Measurements from ENCODE around the gene C16orf82.

Gene C16orf82

DNA sequence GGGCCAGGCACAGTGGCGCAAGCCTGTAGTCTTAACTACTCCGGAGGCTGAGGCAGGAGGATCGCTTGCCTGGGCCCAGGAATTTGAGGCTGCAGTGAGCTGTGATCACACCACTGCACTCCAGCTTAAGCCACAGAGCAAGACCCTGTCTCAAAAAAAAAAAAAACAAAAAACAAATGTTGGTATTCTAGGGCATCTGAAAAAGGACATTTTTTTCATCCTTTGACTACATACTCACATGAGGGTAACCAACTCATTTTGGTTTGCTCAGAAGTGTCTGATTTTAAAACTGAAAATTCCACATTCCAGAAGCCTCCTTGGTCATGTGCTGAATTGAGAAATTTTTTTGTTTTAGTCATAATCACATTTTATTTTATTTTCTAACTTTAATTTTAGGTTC is 12.7 kb upstream of the C16orf82 start:
- TF ChIP-seq, protein P1, sequence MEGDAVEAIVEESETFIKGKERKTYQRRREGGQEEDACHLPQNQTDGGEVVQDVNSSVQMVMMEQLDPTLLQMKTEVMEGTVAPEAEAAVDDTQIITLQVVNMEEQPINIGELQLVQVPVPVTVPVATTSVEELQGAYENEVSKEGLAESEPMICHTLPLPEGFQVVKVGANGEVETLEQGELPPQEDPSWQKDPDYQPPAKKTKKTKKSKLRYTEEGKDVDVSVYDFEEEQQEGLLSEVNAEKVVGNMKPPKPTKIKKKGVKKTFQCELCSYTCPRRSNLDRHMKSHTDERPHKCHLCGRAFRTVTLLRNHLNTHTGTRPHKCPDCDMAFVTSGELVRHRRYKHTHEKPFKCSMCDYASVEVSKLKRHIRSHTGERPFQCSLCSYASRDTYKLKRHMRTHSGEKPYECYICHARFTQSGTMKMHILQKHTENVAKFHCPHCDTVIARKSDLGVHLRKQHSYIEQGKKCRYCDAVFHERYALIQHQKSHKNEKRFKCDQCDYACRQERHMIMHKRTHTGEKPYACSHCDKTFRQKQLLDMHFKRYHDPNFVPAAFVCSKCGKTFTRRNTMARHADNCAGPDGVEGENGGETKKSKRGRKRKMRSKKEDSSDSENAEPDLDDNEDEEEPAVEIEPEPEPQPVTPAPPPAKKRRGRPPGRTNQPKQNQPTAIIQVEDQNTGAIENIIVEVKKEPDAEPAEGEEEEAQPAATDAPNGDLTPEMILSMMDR (IDR thresholded peaks at IDR 0.05; ENCODE audit: low read length, missing control alignments), result no peak
- no peak overlapping the region for H3K4me3 ChIP-seq (replicated peaks; ENCODE audit: low read depth, low read length)
- DNase-seq (ENCODE audit: low read depth), result no peak

DNA sequence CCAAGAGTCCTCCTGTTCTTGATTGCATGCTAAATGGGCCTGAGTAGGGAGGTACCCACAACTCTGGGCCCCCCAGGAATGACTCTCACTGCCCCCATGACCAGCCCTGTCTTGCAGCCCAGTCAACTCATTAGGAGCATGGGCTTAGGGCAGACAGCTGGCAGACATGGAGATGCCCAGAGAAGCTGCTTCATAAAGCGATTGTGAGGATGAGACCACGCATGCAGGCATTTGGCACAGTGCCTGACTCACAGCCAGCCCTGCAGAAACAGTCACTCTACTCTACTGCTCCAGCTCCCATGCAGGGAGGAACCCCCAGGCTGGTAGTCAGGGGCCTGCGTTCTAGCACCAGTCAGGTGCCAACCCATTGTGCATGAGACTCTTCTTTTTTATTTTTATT is 8.4 kb upstream of the C16orf82 start:
- H3K4me3 ChIP-seq (replicated peaks; ENCODE audit: low read depth, low read length), result no peak overlapping the region
- TF ChIP-seq, protein P1 (IDR thresholded peaks at IDR 0.05; ENCODE audit: low read length, missing control alignments), result no peak
- DNase-seq (ENCODE audit: low read depth), result no peak

DNA sequence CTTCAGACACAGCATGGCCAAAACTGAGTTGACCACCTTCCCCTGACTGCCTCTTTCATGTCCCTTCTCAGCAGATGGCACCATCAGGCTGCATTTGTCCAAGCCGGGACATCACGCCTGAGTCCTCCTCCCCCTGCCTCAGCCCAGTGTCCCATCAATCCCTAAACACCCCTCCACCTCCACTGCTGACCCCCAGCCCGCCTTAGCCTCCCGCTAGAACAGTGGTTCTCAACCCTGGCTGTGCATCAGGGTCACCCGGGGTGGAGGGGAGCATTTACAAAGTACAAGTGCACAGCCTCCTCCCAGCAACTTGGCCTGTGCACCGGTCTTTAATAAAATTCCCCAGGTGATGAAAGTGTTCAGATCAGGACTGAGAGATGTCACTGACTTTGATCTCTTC is 4.0 kb downstream of the C16orf82 start:
- DNase-seq (ENCODE audit: low read depth), result no peak
- TF ChIP-seq, protein P1 (IDR thresholded peaks at IDR 0.05; ENCODE audit: low read length, missing control alignments), result no peak

DNA sequence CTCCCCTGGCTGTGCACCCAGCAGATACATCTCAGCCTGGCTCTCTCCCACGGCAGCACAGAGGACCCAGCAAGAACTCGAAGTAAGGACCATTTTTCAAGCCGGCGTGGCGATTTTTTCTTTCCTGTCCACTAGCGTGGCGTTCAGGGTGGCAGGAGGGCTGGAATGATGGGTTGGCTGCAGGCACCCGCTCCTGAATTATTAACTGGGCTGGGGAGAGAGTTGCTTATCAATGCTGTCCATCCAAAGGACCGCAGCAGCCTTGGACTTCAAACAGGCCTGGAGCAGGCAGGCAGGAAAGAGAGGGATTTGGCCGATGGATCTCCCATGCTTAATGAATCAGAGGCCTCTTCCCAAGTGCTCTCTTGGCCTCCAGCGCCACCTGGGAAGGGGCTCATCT is 7.0 kb downstream of the C16orf82 start:
- DNase-seq (ENCODE audit: low read depth), result no peak
- TF ChIP-seq, protein P1 (IDR thresholded peaks at IDR 0.05; ENCODE audit: low read length, missing control alignments), result no peak
- H3K4me3 ChIP-seq (replicated peaks; ENCODE audit: low read depth, low read length), result no peak overlapping the region

More for the DNA sequence above, 4.0 kb downstream of the C16orf82 start:
- H3K4me3 ChIP-seq (replicated peaks; ENCODE audit: low read depth, low read length), result no peak overlapping the region

DNA sequence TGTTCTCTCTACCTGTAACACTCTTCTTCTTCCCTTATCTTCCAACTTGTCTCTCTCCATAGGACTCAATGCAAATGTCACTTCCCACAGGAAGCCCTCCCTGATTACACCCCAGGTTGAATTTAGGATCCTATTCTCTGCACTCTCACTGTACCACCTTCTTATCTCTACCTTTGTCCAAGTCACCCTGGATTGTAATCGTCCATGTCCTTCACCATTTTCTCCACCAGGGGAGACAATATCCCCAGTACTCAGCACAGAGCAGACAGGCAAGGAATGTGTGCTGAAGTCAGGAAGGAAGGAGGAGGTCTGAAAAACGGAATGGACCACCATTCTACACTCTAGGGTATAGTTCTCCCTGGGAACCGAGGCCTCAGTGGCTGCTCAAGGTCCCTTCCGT is 14.2 kb downstream of the C16orf82 start:
- TF ChIP-seq, protein P1 (IDR thresholded peaks at IDR 0.05; ENCODE audit: low read length, missing control alignments), result peak; percentile 46
- DNase-seq (ENCODE audit: low read depth), result peak; percentile 8
- H3K4me3 ChIP-seq (replicated peaks; ENCODE audit: low read depth, low read length), result no peak overlapping the region

DNA sequence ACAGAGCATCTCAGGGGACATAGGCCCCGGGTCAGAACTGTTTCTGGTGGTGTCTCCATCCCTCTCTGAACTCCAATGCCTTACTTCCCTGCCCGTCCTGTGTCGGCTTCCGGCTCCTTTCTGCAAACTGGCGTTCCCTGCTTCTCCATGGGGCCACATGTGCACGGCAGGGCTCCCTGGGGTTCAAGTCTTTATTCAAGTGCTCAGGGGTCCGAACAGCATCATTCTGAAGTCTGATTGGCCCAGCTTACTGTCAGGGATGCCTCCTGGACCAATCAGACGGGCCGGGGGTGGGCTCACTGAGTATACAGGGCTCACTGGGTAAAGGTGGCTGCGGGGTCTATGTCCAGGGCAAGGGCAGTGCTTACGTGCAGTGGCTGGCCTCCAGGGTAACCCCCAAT is 17.1 kb downstream of the C16orf82 start:
- H3K4me3 ChIP-seq (replicated peaks; ENCODE audit: low read depth, low read length), result no peak overlapping the region
- TF ChIP-seq, protein P1 (IDR thresholded peaks at IDR 0.05; ENCODE audit: low read length, missing control alignments), result no peak
- no peak for DNase-seq (ENCODE audit: low read depth)

DNA sequence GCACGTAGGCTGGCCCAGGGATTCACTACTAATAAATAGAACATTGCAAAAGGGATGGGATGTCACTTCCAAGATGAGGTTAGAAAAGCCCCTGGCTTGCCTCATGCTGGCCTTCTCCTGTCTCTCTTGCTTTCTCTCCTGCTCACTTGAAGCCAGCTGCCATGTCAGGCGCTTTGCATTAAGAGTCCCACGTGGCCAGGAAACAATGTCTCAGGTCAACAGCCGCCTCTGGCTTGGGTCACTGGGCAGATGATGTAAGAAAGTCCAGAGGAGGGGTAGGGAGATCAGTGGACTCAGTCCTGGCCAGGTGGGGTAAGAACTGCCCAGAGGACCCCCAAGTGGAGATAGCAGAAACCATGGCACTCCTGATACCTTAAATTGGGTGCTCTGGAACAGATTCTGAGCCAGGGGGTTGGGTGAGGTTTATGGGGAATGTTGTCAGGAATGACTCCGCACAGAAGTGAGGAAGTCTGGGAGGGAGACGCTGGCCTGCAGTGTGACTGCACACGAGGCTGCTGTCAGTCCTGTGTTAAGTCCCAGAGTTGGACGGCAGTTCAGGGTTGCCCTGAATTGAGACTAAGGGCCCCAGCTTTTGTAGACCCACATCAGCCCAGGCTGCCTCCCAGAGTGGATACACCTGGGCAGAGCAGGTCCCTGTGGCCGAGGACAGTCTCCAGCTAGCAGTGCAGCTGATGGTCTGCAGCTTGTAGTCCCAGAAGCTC is 17.7 kb downstream of the C16orf82 start:
- DNase-seq (ENCODE audit: low read depth), result no peak
- no peak overlapping the region for H3K4me3 ChIP-seq (replicated peaks; ENCODE audit: low read depth, low read length)
- TF ChIP-seq, protein P1 (IDR thresholded peaks at IDR 0.05; ENCODE audit: low read length, missing control alignments), result no peak

All from fibroblast of pulmonary artery (primary cell).